GM12878 (cell line): ENCODE measurements around the gene CDC42BPB. TPM values are rescaled to one million over a fixed set of nuclear protein-coding genes. Genes with fewer than 3 reads are reported as not detected.

Experiments
- ATAC-seq: fragments of 200-7000 bp; cut with Tn5 transposase; 3 replicates; pipeline ENCODE4 v1.9.1; 2020; ENCODE audit warnings: mild to moderate bottlenecking, moderate library complexity
- BruUV-seq: library from RNA; stranded (reverse); fragments of 400-500 nt; replicated peaks from 2 replicates; lab custom pipeline; 2021; lab: Mats Ljungman, UMichigan
- CTCF ChIA-PET: fragments of 300-600 bp; sonication (Branson Sonifier 250); formaldehyde crosslinking; extraction: SDS; loops from one replicate; lab custom pipeline; 2021; ENCODE audit warnings: inconsistent platforms; lab: Yijun Ruan, JAX
- POLR2A ChIA-PET: fragments of 350-600 bp; formaldehyde crosslinking; extraction: SDS; loops from one replicate; lab custom pipeline; 2021; ENCODE audit warnings: inconsistent platforms; lab: Charles Lee
- RAD21 ChIA-PET: fragments of 300-600 bp; sonication (Branson Sonifier 250); formaldehyde crosslinking; loops from one replicate; lab custom pipeline; 2023; ENCODE audit warnings: antibody characterized with exemption; ENCODE audit not compliant: unreplicated experiment; lab: Charles Lee
- SMC1A ChIA-PET: fragments of 300-600 bp; sonication (Branson Sonifier 250); formaldehyde crosslinking; loops from one replicate; lab custom pipeline; 2023; ENCODE audit not compliant: unreplicated experiment, uncharacterized antibody; lab: Charles Lee
- DNase-seq: peaks from one replicate; pipeline ENCODE4 v3.0.0-alpha.2; 2011; ENCODE audit warnings: low read depth, low spot score
- FAIRE-seq: peaks from 3 replicates; lab custom pipeline; 2011; peaks lifted over from hg19 to GRCh38; lab: Jason Lieb, UNC
- H2AFZ ChIP-seq: 2 replicates; pipeline ENCODE4 v1.6.0; 2011; ENCODE audit warnings: low read depth, low read length, control low read depth; ENCODE audit not compliant: control insufficient read depth
- H3K27ac ChIP-seq: 2 replicates; pipeline ENCODE4 v1.5.1; 2011; ENCODE audit warnings: control low read depth; ENCODE audit not compliant: control insufficient read depth, insufficient read depth
- H3K27me3 ChIP-seq, 2 experiments: replicated peaks in 1 of 2; 2 replicates each; pipeline versions ENCODE4 v1.6.0 to v1.6.1; 2011; ENCODE audit warnings: low read length in 1 of 2; ENCODE audit not compliant: control insufficient read depth in 2 of 2, insufficient read depth in 2 of 2
- H3K36me3 ChIP-seq, 2 experiments: 2 replicates each; pipeline ENCODE4 v1.5.1; 2011; ENCODE audit warnings: low read length in 1 of 2; ENCODE audit not compliant: control insufficient read depth in 2 of 2, insufficient read depth in 2 of 2
- H3K4me1 ChIP-seq: 2 replicates; pipeline ENCODE4 v1.6.1; 2011; ENCODE audit warnings: mild to moderate bottlenecking, low read length, moderate library complexity, mixed read lengths; ENCODE audit not compliant: control insufficient read depth, insufficient read depth
- H3K4me2 ChIP-seq: 2 replicates; pipeline ENCODE4 v1.6.0; 2011; ENCODE audit warnings: control low read depth; ENCODE audit not compliant: control insufficient read depth, insufficient read depth
- H3K4me3 ChIP-seq: fragments of 200-600 bp; sonication (generic); 2 replicates; pipeline ENCODE4 v1.5.1; 2016
- H3K79me2 ChIP-seq: 2 replicates; pipeline ENCODE4 v1.6.0; 2011; ENCODE audit warnings: low read length; ENCODE audit not compliant: control insufficient read depth, insufficient read depth
- H3K9ac ChIP-seq: 2 replicates; pipeline ENCODE4 v1.8.0; 2011; ENCODE audit warnings: low read length, control low read depth, mixed read lengths; ENCODE audit not compliant: control insufficient read depth, insufficient read depth
- H3K9me3 ChIP-seq: replicated peaks from 3 replicates; pipeline ENCODE4 v1.5.1; 2011; ENCODE audit warnings: mild to moderate bottlenecking, low read length; ENCODE audit not compliant: control insufficient read depth, insufficient read depth
- H4K20me1 ChIP-seq: 2 replicates; pipeline ENCODE4 v1.6.0; 2011; ENCODE audit not compliant: control insufficient read depth, insufficient read depth
- FOS ChIP-seq: IDR thresholded peaks from 3 replicates; pipeline ENCODE4 v1.6.1; 2011; ENCODE audit warnings: borderline replicate concordance; ENCODE audit not compliant: insufficient read length; ENCODE audit errors: extremely low read depth
- MTA2 ChIP-seq: fragments of 450-650 bp; IDR thresholded peaks from 2 replicates; pipeline ENCODE4 v1.6.1; 2016; ENCODE audit warnings: low read depth, mild to moderate bottlenecking, moderate library complexity
- NFYA ChIP-seq: IDR thresholded peaks from 2 replicates; pipeline ENCODE4 v1.6.1; 2011; ENCODE audit warnings: low read depth, mild to moderate bottlenecking, low read length, improper control_type of control experiment, borderline replicate concordance
- NFYB ChIP-seq: IDR thresholded peaks from 2 replicates; pipeline ENCODE4 v1.6.1; 2011; ENCODE audit warnings: low read depth, mild to moderate bottlenecking, low read length, improper control_type of control experiment, moderate library complexity; ENCODE audit not compliant: insufficient read depth
- NR2F1 ChIP-seq: fragments of 450-650 bp; conservative IDR thresholded peaks from 2 replicates; pipeline ENCODE4 v1.6.1; 2017; ENCODE audit warnings: mild to moderate bottlenecking
- PAX5 ChIP-seq: IDR thresholded peaks from 2 replicates; pipeline ENCODE4 v1.6.1; 2011; ENCODE audit warnings: low read depth, low read length, borderline replicate concordance
- RB1 ChIP-seq: fragments of 450-650 bp; formaldehyde crosslinking; IDR thresholded peaks from 2 replicates; pipeline ENCODE4 v1.6.1; 2017; ENCODE audit warnings: mild to moderate bottlenecking, borderline replicate concordance
- RELA ChIP-seq: fragments of 450-650 bp; IDR thresholded peaks from 2 replicates; pipeline ENCODE4 v1.8.0; 2014; ENCODE audit warnings: borderline replicate concordance; ENCODE audit not compliant: partially characterized antibody
- SRF ChIP-seq, 2 experiments: IDR thresholded peaks; 2 replicates each; pipeline ENCODE4 v1.6.1; 2011; ENCODE audit warnings: low read depth in 2 of 2, low read length in 2 of 2, mild to moderate bottlenecking in 1 of 2, moderate library complexity in 1 of 2
- TAF1 ChIP-seq: IDR thresholded peaks from 2 replicates; pipeline ENCODE4 v1.6.1; 2011; ENCODE audit warnings: mild to moderate bottlenecking, low read depth, low read length, borderline replicate concordance
- TCF12 ChIP-seq: IDR thresholded peaks from 2 replicates; pipeline ENCODE4 v1.6.1; 2011; ENCODE audit warnings: low read depth, mild to moderate bottlenecking, low read length
- TCF7 ChIP-seq: IDR thresholded peaks from 2 replicates; pipeline ENCODE4 v1.6.1; 2014; ENCODE audit warnings: antibody characterized with exemption, borderline replicate concordance
- WRNIP1 ChIP-seq: IDR thresholded peaks from 2 replicates; pipeline ENCODE4 v1.6.1; 2011; ENCODE audit warnings: low read depth, low read length, improper control_type of control experiment, borderline replicate concordance
- ZBTB4 ChIP-seq: fragments of 450-650 bp; formaldehyde crosslinking; IDR thresholded peaks from 2 replicates; pipeline ENCODE4 v1.4.0; 2022; ENCODE audit warnings: mild to moderate bottlenecking, moderate library complexity
- ZNF217 ChIP-seq: fragments of 450-650 bp; IDR thresholded peaks from 2 replicates; pipeline ENCODE4 v1.6.1; 2017; ENCODE audit warnings: antibody characterized with exemption, mild to moderate bottlenecking
- ZNF622 ChIP-seq: fragments of 450-650 bp; IDR thresholded peaks from 2 replicates; pipeline ENCODE4 v1.6.1; 2017; ENCODE audit warnings: mild to moderate bottlenecking, inconsistent platforms
- WGBS: methylation state at CpG from one replicate; pipeline ENCODE4 v1.1.6; 2016; ENCODE audit warnings: low lambda C conversion rate; ENCODE audit not compliant: insufficient replicate concordance, insufficient coverage; ENCODE audit errors: missing lambda C conversion rate; 5-methylcytosine and 5-hydroxymethylcytosine counted together
- in situ Hi-C: fragments of 300-500 bp; cut with MboI; formaldehyde crosslinking; loops from 9 replicates; pipeline ENCODE4 v1.14.3; 2018; ENCODE audit warnings: mixed read lengths
- intact Hi-C: fragments of 100-400 bp; cut with micrococcal nuclease; formaldehyde crosslinking; loops from one replicate; pipeline ENCODE4 v1.14.2; 2022; ENCODE audit not compliant: unreplicated experiment
- polyA plus RNA-seq, 11 experiments: library from polyadenylated mRNA; depleted of rRNA in 4 of 11; unstranded in 6 of 11; stranded (reverse) in 5 of 11; fragments of >200 nt; fragmentation: Nextera tagmentation in 4 of 11; fragmentation: Illumina TruSeq in 1 of 11; extraction: Ambion mirVana in 4 of 11; extraction: Trizol in 1 of 11; gene quantifications; 1 replicate in 1 of 11; 2 replicates in 10 of 11; pipeline versions ENCODE4 v1.2.1 to v1.2.3, GENCODE V29; 2011 to 2016; ENCODE audit warnings: inconsistent platforms in 2 of 11, missing spikeins in 2 of 11, low read depth in 1 of 11
- total RNA-seq, 4 experiments: library from RNA; depleted of rRNA in 3 of 4; stranded (reverse); fragments of >200 nt in 3 of 4; fragmentation: Illumina TruSeq in 1 of 4; extraction: Trizol in 1 of 4; gene quantifications; 2 replicates each; pipeline versions ENCODE4 v1.2.1 to v1.2.3, GENCODE V29; 2013 to 2021
- TF ChIP-seq, protein P1 (sequence below): IDR thresholded peaks from 2 replicates; pipeline ENCODE4 v1.6.1; 2012; ENCODE audit warnings: low read depth, low read length, improper control_type of control experiment

The CDC42BPB gene
- total and polyA plus RNA-seq, 10 of the 15 experiments (the other 5 are each of a cell fraction or from before 2014, with no cell fraction given) = 0.42 to 22.1 (median 13.3) TPM

DNA sequence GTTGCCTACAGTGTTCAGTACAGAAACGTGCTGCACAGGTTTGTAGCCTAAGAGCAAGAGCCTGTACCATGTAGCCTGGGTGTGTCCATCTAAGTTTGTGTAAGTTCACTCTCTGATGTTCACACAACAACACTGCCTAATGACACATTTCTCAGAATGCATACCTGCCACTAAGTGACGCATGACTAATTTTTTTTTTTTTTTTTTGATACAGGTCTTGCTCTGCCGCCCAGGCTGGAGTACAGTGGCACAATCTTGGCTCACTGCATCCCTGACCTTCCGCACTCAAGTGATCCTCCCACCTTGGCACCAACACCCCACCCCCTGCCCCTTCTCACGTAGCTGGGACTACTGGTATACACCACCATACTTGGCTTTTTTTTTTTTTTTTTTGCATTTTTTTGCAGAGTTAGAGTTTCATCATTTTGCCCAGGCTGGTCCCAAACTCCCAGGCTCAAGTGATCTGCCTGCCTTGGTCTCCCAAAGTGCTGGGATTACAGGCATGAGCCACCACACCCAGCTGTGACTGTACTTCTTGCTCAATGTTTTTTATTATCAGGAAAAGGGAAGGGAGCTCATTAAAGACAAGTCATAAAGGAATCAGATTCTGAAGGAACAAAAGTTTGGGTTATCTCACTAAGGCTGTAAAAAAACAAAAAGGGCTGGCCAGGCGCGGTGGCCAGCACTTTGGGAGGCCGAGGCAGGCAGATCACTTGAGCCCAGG is 10.0 kb upstream of the CDC42BPB start:
- Histone ChIP-seq H3K36me3 (no peaks in the 10 kb centered on the region), H3K27me3 (no peaks in the 10 kb centered on the region; a peak in 1 of 4 replicates), H3K9ac (no peak overlapping the region), H4K20me1 (no peaks in the 10 kb centered on the region), H3K27ac (no peak overlapping the region), H3K4me3 (no peak overlapping the region), H3K79me2 (no peaks in the 10 kb centered on the region), H3K9me3 (no peaks in the 10 kb centered on the region), H3K4me1 (no peaks in the 10 kb centered on the region), H2AFZ (no peak overlapping the region), H3K4me2 (no peak overlapping the region)
- no peak for FAIRE-seq
- no TSS peak for BruUV-seq
- no peak for DNase-seq
- WGBS = 48% methylated on average over 5 of the region's 8 CpGs
- no peak for ATAC-seq
- CTCF ChIA-PET = no interaction called here
- in situ Hi-C loops (no loop called here), intact Hi-C loops (no loop called here)
- RAD21 ChIA-PET = no interaction called here
- POLR2A ChIA-PET = no interaction called here
- SMC1A ChIA-PET = interaction anchor here (1.2 kb wide), 1 partner anchor 373 kb away, joined by 3 read pairs; no protein-coding TSS in a partner anchor
- no peak for TF ChIP-seq ZNF217
- no peak for TF ChIP-seq RELA
- no peak for TF ChIP-seq SRF (IDR thresholded peaks at IDR 0.05; ENCODE audit: low read depth in 2 of 2, low read length in 2 of 2)
- no peak for TF ChIP-seq ZBTB4
- no peak for TF ChIP-seq NFYB
- TF ChIP-seq MTA2 = no peak
- TF ChIP-seq, protein P1, sequence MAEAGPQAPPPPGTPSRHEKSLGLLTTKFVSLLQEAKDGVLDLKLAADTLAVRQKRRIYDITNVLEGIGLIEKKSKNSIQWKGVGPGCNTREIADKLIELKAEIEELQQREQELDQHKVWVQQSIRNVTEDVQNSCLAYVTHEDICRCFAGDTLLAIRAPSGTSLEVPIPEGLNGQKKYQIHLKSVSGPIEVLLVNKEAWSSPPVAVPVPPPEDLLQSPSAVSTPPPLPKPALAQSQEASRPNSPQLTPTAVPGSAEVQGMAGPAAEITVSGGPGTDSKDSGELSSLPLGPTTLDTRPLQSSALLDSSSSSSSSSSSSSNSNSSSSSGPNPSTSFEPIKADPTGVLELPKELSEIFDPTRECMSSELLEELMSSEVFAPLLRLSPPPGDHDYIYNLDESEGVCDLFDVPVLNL = no peak
- no peak for TF ChIP-seq WRNIP1
- no peak for TF ChIP-seq TCF7
- no peak for TF ChIP-seq TCF12
- no peak for TF ChIP-seq FOS
- no peak for TF ChIP-seq NFYA
- TF ChIP-seq NR2F1 = no peak
- no peak for TF ChIP-seq TAF1
- TF ChIP-seq PAX5 = no peak
- no peak for TF ChIP-seq RB1
- TF ChIP-seq ZNF622 = no peak
